ENCODE measurements around the gene C13orf46. TPM values are rescaled to one million over a fixed set of nuclear protein-coding genes. Genes with fewer than 3 reads are reported as not detected.
"Not testable (repeated sequence)": the region's sequence is repeated elsewhere in the genome, so short reads cannot be mapped to it uniquely, and the experiment has no call there.

Gene C13orf46
- total RNA-seq, 6 experiments from 2014 or later, result 1.4 to 2.5 (median 2.0) TPM

- TF ChIP-seq CTCF (IDR thresholded peaks at IDR 0.05), result no peak
- Mint-ChIP-seq H3K4me1 (ENCODE audit: low read depth) (no peaks in the 10 kb centered on the region), H3K27ac (no peak overlapping the region), H3K4me3 (no peak overlapping the region), H3K9me3 (no peaks in the 10 kb centered on the region; the same call in 1 of the 2 replicates), H3K36me3 (ENCODE audit: low read depth) (peaks cover 44% of the 10 kb centered on the region), H3K27me3 (ENCODE audit: insufficient read depth) (peaks cover 4% of the 10 kb centered on the region)
- DNase-seq, result no peak
Observed at GRCh38 chr13:113992276-113993005, 18.6 kb upstream of the C13orf46 start.

- Mint-ChIP-seq H3K4me1 (ENCODE audit: low read depth) (no peaks in the 10 kb centered on the region), H3K4me3 (peak overlapping the region; percentile 8; the same call in 1 of the 2 replicates), H3K27ac (peak overlapping the region; percentile 8; the same call in 1 of the 2 replicates), H3K9me3 (no peaks in the 10 kb centered on the region; the same call in 1 of the 2 replicates), H3K27me3 (ENCODE audit: insufficient read depth) (peaks cover 4% of the 10 kb centered on the region), H3K36me3 (ENCODE audit: low read depth) (peaks cover 44% of the 10 kb centered on the region)
- no peak for DNase-seq
- TF ChIP-seq CTCF (IDR thresholded peaks at IDR 0.05), result no peak
Observed at GRCh38 chr13:113991676-113992179, 17.9 kb upstream of the C13orf46 start.

GRCh38 chr13:113991191-113991669 lies 17.4 kb upstream of the C13orf46 start:
- no peak for TF ChIP-seq CTCF (IDR thresholded peaks at IDR 0.05)
- Mint-ChIP-seq H3K27ac (no peak overlapping the region), H3K36me3 (ENCODE audit: low read depth) (peaks cover 44% of the 10 kb centered on the region), H3K27me3 (ENCODE audit: insufficient read depth) (peaks cover 4% of the 10 kb centered on the region), H3K9me3 (no peaks in the 10 kb centered on the region; the same call in 1 of the 2 replicates), H3K4me1 (ENCODE audit: low read depth) (no peaks in the 10 kb centered on the region), H3K4me3 (no peak overlapping the region)
- DNase-seq, result no peak

- TF ChIP-seq CTCF (IDR thresholded peaks at IDR 0.05), result no peak
- no peak for DNase-seq
- Mint-ChIP-seq H3K27ac (no peak overlapping the region), H3K27me3 (ENCODE audit: insufficient read depth) (peaks cover 4% of the 10 kb centered on the region), H3K36me3 (ENCODE audit: low read depth) (peaks cover 44% of the 10 kb centered on the region), H3K9me3 (no peaks in the 10 kb centered on the region; the same call in 1 of the 2 replicates), H3K4me3 (no peak overlapping the region), H3K4me1 (ENCODE audit: low read depth) (no peaks in the 10 kb centered on the region)
Observed at GRCh38 chr13:113990321-113990837, 16.5 kb upstream of the C13orf46 start.

- H3K9me3 Mint-ChIP-seq, result no peaks in the 10 kb centered on the region; the same call in 1 of the 2 replicates
- peaks cover 4% of the 10 kb centered on the region for H3K27me3 Mint-ChIP-seq (ENCODE audit: insufficient read depth)
- H3K27ac Mint-ChIP-seq, result no peak overlapping the region
- no peaks in the 10 kb centered on the region for H3K4me1 Mint-ChIP-seq (ENCODE audit: low read depth)
- H3K36me3 Mint-ChIP-seq (ENCODE audit: low read depth), result peaks cover 44% of the 10 kb centered on the region
- DNase-seq, result no peak
- TF ChIP-seq CTCF (IDR thresholded peaks at IDR 0.05), result no peak
- H3K4me3 Mint-ChIP-seq, result no peak overlapping the region
Observed at GRCh38 chr13:113989585-113990300, 15.9 kb upstream of the C13orf46 start.

- H3K36me3 Mint-ChIP-seq (ENCODE audit: low read depth), result peaks cover 37% of the 10 kb centered on the region
- H3K4me3 Mint-ChIP-seq; H3K9me3 Mint-ChIP-seq; H3K27me3 Mint-ChIP-seq (ENCODE audit: insufficient read depth); H3K4me1 Mint-ChIP-seq (ENCODE audit: low read depth); H3K27ac Mint-ChIP-seq; DNase-seq: not testable (repeated sequence)
Observed at GRCh38 chr13:113988859-113989258, 15.0 kb upstream of the C13orf46 start.
